Vagina (tissue), 2 donors: ENCODE results near the gene GALNT2. TPM values are rescaled to one million over a fixed set of nuclear protein-coding genes. Genes with fewer than 3 reads are reported as not detected.

Experiments
- DNase-seq, 2 donors: peaks; one replicate each; pipeline ENCODE4 v3.0.0-alpha.2; 2017; ENCODE audit errors: extremely low spot score in 2 of 2
- H3K27ac ChIP-seq: fragments of 200-600 bp; sonication (generic); one replicate; pipeline ENCODE4 v1.5.1; 2019
- H3K27me3 ChIP-seq: fragments of 200-600 bp; sonication (generic); one replicate; pipeline ENCODE4 v1.5.1; 2019
- H3K36me3 ChIP-seq, 2 donors: fragments of 200-600 bp; sonication (generic); one replicate each; pipeline ENCODE4 v1.5.1; 2017 to 2019
- H3K4me1 ChIP-seq: fragments of 200-600 bp; sonication (generic); one replicate; pipeline ENCODE4 v1.5.1; 2019
- H3K4me3 ChIP-seq, 2 donors: fragments of 200-600 bp; sonication (generic); 1 replicate in 1 of 2; 2 replicates in 1 of 2; pipeline ENCODE4 v1.5.1; 2016 to 2019
- H3K9me3 ChIP-seq: fragments of 200-600 bp; sonication (generic); one replicate; pipeline ENCODE4 v1.5.1; 2019
- POLR2A ChIP-seq, 2 donors: fragments of 450-650 bp; IDR thresholded peaks; one replicate each; pipeline ENCODE4 v1.6.1; 2017; ENCODE audit warnings: antibody characterized with exemption in 2 of 2, mild to moderate bottlenecking in 2 of 2, moderate library complexity in 2 of 2
- POLR2AphosphoS5 ChIP-seq, 2 donors: sonication (generic); formaldehyde crosslinking; IDR thresholded peaks; one replicate each; pipeline ENCODE4 v1.9.0; 2017; ENCODE audit warnings: antibody characterized with exemption in 2 of 2, mild to moderate bottlenecking in 2 of 2, low read depth in 1 of 2; ENCODE audit not compliant: insufficient read depth in 1 of 2
- intact Hi-C: fragments of 100-400 bp; cut with DNase I; formaldehyde crosslinking; loops from one replicate; pipeline ENCODE4 v1.15.1; 2023
- total RNA-seq: library from RNA; depleted of rRNA; stranded (reverse); fragments of >200 nt; gene quantifications from one replicate; pipeline ENCODE4 v1.2.3, GENCODE V29; 2016
- TF ChIP-seq, protein P1 (sequence below), 3 experiments: fragments of 450-650 bp in 2 of 3; fragments of 200-600 bp in 1 of 3; sonication (generic) in 1 of 3; IDR thresholded peaks; one replicate each; pipeline ENCODE4 v1.5.1; 2017 to 2019; ENCODE audit warnings: antibody characterized with exemption in 3 of 3, mild to moderate bottlenecking in 2 of 3, moderate library complexity in 2 of 3

The GALNT2 gene
- total RNA-seq, 1 donor from 2014 or later: 51.6 TPM

DNA sequence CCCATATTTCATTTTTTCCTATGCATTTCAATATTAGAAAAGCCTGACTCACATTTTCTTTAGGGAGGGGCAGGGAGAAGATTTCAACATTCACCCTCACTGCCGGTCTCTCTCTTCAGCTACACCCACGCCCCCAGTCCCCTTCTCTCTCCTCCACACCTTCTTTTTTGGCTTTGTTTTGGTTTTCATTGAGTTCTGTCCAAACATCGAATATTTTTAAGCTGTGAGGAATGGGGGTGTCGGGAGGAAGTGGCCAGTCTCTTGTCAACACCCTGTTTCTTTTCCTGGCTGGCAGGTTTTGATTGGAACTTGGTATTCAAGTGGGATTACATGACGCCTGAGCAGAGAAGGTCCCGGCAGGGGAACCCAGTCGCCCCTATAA lies 181.8 kb downstream of the GALNT2 start:
- Histone ChIP-seq H3K4me3 (no peak overlapping the region), H3K9me3 (no peaks in the 10 kb centered on the region), H3K27me3 (no peaks in the 10 kb centered on the region), H3K4me1 (no peaks in the 10 kb centered on the region), H3K36me3 (peaks cover 0 to 34% of the 10 kb centered on the region in 2 donors), H3K27ac (no peak overlapping the region)
- TF ChIP-seq POLR2A (IDR thresholded peaks at IDR 0.05) (no peak), POLR2AphosphoS5 (IDR thresholded peaks at IDR 0.05; ENCODE audit: insufficient read depth in 1 of 2, low read depth in 1 of 2) (no peak)
- TF ChIP-seq, protein P1, sequence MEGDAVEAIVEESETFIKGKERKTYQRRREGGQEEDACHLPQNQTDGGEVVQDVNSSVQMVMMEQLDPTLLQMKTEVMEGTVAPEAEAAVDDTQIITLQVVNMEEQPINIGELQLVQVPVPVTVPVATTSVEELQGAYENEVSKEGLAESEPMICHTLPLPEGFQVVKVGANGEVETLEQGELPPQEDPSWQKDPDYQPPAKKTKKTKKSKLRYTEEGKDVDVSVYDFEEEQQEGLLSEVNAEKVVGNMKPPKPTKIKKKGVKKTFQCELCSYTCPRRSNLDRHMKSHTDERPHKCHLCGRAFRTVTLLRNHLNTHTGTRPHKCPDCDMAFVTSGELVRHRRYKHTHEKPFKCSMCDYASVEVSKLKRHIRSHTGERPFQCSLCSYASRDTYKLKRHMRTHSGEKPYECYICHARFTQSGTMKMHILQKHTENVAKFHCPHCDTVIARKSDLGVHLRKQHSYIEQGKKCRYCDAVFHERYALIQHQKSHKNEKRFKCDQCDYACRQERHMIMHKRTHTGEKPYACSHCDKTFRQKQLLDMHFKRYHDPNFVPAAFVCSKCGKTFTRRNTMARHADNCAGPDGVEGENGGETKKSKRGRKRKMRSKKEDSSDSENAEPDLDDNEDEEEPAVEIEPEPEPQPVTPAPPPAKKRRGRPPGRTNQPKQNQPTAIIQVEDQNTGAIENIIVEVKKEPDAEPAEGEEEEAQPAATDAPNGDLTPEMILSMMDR (IDR thresholded peaks at IDR 0.05): no peak
- DNase-seq: no peak
- intact Hi-C loops: no loop called here

DNA sequence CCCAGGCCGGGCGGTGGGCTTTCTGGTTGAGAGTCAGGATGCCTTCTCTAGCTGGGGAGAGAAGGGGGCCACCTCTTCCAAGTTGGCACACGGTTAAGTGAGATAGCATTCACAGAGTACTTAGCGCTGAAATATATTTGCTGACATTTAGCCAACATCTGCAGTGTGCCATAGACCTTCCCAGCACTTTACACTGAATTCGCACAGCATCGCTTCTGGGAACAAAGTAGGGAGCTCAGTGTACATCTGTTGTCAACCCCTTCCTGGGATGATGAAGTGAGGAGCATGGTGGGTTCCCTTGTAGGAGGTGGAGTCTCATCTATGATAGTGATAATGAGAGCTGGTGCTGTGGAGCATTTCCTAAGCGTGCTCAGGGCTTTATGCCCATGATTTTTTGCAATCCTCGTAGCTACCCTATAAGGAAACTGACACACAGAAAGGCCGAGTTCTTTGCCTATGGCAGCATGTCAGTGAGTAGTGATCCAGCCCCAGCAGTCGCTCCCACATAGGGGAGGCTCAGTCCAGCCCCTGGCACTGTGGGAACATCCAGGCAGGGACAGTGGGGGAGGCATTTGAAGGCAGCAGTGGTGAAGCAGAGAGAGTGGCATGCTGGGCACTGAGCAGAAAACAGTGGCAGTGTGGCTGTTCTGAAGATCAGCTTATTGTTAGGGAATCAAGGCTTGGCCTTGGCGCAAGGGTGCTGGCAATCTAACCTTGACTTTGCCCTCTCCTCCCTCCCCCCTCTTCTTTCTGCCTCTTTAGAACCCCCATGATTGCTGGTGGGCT lies 182.8 kb downstream of the GALNT2 start:
- H3K4me3 ChIP-seq: no peak overlapping the region
- H3K4me1 ChIP-seq: no peaks in the 10 kb centered on the region
- H3K27me3 ChIP-seq: no peaks in the 10 kb centered on the region
- no peaks in the 10 kb centered on the region for H3K9me3 ChIP-seq
- peak in 1 of 2 donors; percentile 70 for DNase-seq
- peaks cover 0 to 28% of the 10 kb centered on the region in 2 donors for H3K36me3 ChIP-seq
- TF ChIP-seq POLR2A (IDR thresholded peaks at IDR 0.05) (no peak), POLR2AphosphoS5 (IDR thresholded peaks at IDR 0.05; ENCODE audit: insufficient read depth in 1 of 2, low read depth in 1 of 2) (no peak)
- TF ChIP-seq, protein P1 (IDR thresholded peaks at IDR 0.05): no peak
- intact Hi-C loops: no loop called here
- no peak overlapping the region for H3K27ac ChIP-seq

DNA sequence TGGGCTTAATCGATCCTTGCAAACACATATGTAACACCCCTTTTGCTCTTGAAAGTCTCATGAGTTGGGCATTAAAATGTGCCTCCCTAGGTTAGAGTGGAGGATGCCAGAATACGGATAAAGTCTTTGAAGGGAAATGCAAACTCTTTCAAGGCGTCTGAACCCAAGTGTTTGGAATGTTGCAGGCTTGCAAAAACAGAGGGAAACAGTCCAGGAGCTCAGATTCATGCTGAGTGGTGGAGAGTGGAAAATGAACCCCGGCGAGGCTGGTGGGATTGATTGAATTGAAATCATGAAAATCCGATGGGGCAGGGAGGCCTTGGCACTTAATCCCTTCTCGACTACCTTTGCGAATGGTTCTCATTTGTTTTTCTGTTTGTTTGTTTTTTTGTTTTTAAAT lies 183.6 kb downstream of the GALNT2 start:
- no peaks in the 10 kb centered on the region for H3K4me1 ChIP-seq
- H3K9me3 ChIP-seq: no peaks in the 10 kb centered on the region
- H3K4me3 ChIP-seq: no peak overlapping the region
- H3K27ac ChIP-seq: no peak overlapping the region
- H3K27me3 ChIP-seq: no peaks in the 10 kb centered on the region
- TF ChIP-seq, protein P1 (IDR thresholded peaks at IDR 0.05): no peak
- no peak for TF ChIP-seq POLR2AphosphoS5 (IDR thresholded peaks at IDR 0.05; ENCODE audit: insufficient read depth in 1 of 2, low read depth in 1 of 2)
- no peak for TF ChIP-seq POLR2A (IDR thresholded peaks at IDR 0.05)
- intact Hi-C loops: no loop called here
- peak in 1 of 2 donors; percentile 64 for DNase-seq
- H3K36me3 ChIP-seq: peaks cover 0 to 33% of the 10 kb centered on the region in 2 donors

DNA sequence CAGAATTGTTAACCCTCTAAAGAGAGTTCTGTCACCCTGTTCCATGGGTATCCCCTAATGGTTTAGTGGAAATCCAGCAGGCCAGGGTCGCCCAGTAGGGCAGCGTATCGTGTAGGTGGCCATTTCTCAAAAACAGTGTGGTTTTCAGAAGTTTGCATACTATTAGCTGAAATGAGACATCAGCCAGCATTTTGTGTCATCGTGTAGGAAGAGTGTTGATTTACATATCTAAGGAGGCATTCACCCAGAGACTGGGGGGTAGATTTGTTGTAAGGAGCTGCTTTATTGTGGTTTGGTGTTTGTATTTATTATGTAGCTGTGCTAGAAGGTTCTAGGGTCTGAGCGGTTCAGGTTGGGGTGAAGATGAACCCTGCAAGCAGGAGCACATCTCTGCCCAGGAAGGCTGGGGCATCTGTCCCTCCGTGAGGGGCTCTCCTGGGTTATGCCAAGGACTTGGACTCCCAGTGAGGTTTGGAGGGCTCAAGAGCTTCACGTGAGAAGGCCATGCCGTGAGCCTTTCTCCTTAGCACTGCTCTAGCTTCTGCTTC lies 184.7 kb downstream of the GALNT2 start:
- TF ChIP-seq POLR2A (IDR thresholded peaks at IDR 0.05): no peak
- no peak for TF ChIP-seq POLR2AphosphoS5 (IDR thresholded peaks at IDR 0.05; ENCODE audit: insufficient read depth in 1 of 2, low read depth in 1 of 2)
- TF ChIP-seq, protein P1 (IDR thresholded peaks at IDR 0.05): no peak
- intact Hi-C loops: no loop called here
- no peaks in the 10 kb centered on the region for H3K9me3 ChIP-seq
- no peaks in the 10 kb centered on the region for H3K4me1 ChIP-seq
- no peak overlapping the region for H3K27ac ChIP-seq
- H3K36me3 ChIP-seq: peaks cover 0 to 26% of the 10 kb centered on the region in 2 donors
- H3K27me3 ChIP-seq: no peaks in the 10 kb centered on the region
- H3K4me3 ChIP-seq: no peak overlapping the region
- DNase-seq: peak in 1 of 2 donors; percentile 67

DNA sequence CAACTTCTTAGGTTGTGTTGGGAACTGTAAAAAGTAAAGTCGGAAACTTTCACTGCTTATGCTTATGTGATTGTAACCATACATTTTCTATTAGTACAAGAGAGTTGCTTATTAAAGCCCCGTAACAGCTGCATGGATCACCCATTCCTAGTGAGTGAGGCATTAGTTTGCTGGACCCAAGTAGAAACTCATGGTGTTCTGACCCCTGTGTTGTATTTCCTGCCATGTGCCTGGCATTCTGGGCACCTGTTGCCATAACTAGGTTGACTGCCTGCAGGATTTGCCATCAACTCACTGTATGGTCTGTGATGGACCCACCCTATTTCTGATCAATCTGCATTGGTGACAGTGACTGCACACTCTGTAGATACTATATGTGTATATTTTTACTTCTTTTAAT lies 186.1 kb downstream of the GALNT2 start:
- TF ChIP-seq POLR2AphosphoS5 (IDR thresholded peaks at IDR 0.05; ENCODE audit: insufficient read depth in 1 of 2, low read depth in 1 of 2) (no peak), POLR2A (IDR thresholded peaks at IDR 0.05) (no peak)
- TF ChIP-seq, protein P1 (IDR thresholded peaks at IDR 0.05): no peak
- H3K36me3 ChIP-seq: peaks cover 0 to 26% of the 10 kb centered on the region in 2 donors
- H3K27ac ChIP-seq: no peak overlapping the region
- no peaks in the 10 kb centered on the region for H3K4me1 ChIP-seq
- intact Hi-C loops: no loop called here
- DNase-seq: peak; percentile 12 to 32
- H3K4me3 ChIP-seq: no peak overlapping the region
- H3K27me3 ChIP-seq: no peaks in the 10 kb centered on the region
- no peaks in the 10 kb centered on the region for H3K9me3 ChIP-seq
